ENCODE measurements around the gene RAB40B. TPM values are rescaled to one million over a fixed set of nuclear protein-coding genes. Genes with fewer than 3 reads are reported as not detected.

RAB40B gene
- total and polyA plus RNA-seq, 4 donors, result 4.9 to 12.2 (median 9.1) TPM

- H3K4me1 ChIP-seq (ENCODE audit: control insufficient read depth in 5 of 5, insufficient read depth in 5 of 5, low read length in 5 of 5), result peaks cover 0 to 3% (median 0%) of the 10 kb centered on the region in 5 donors
- H3K9ac ChIP-seq (ENCODE audit: insufficient read depth in 1 of 2, low read length in 2 of 2), result no peak overlapping the region
- H3K27ac ChIP-seq (ENCODE audit: low read depth in 1 of 2, low read length in 1 of 2), result no peak overlapping the region
- no peaks in the 10 kb centered on the region for H3K27me3 ChIP-seq (ENCODE audit: control insufficient read depth in 3 of 3, insufficient read depth in 3 of 3, low read length in 2 of 3)
- peaks cover 0 to 9% (median 3%) of the 10 kb centered on the region in 4 donors for H3K36me3 ChIP-seq (ENCODE audit: control insufficient read depth in 4 of 4, insufficient read depth in 4 of 4, low read length in 4 of 4)
- DNase-seq (no peak), ATAC-seq (ENCODE audit: insufficient read depth, low FRiP score) (no peak)
- no peak for TF ChIP-seq CTCF (IDR thresholded peaks at IDR 0.05; ENCODE audit: control extremely low read depth, extremely low read depth)
- H3K9me3 ChIP-seq (ENCODE audit: control insufficient read depth in 4 of 4, insufficient read depth in 3 of 4, low read length in 3 of 4), result no peaks in the 10 kb centered on the region
- no peak overlapping the region for H3K4me3 ChIP-seq
- 87 to 92% methylated on average over 30 of the region's 30 CpGs for WGBS, 2 donors
These were observed 44.6 kb downstream of the RAB40B start for GRCh38 chr17:82653651-82654528.

- TF ChIP-seq CTCF (IDR thresholded peaks at IDR 0.05; ENCODE audit: control extremely low read depth, extremely low read depth), result no peak
- ATAC-seq (ENCODE audit: insufficient read depth, low FRiP score) (no peak), DNase-seq (no peak)
- no peaks in the 10 kb centered on the region for H3K27me3 ChIP-seq (ENCODE audit: control insufficient read depth in 3 of 3, insufficient read depth in 3 of 3, low read length in 2 of 3)
- H3K9me3 ChIP-seq (ENCODE audit: control insufficient read depth in 4 of 4, insufficient read depth in 3 of 4, low read length in 3 of 4), result no peaks in the 10 kb centered on the region
- 79 to 91% methylated on average over 10 of the region's 10 CpGs for WGBS, 2 donors
- H3K4me1 ChIP-seq (ENCODE audit: control insufficient read depth in 5 of 5, insufficient read depth in 5 of 5, low read length in 5 of 5), result peaks cover 0 to 11% (median 3%) of the 10 kb centered on the region in 5 donors
- no peak overlapping the region for H3K4me3 ChIP-seq
- no peak overlapping the region for H3K9ac ChIP-seq (ENCODE audit: insufficient read depth in 1 of 2, low read length in 2 of 2)
- no peaks in the 10 kb centered on the region for H3K36me3 ChIP-seq (ENCODE audit: control insufficient read depth in 4 of 4, insufficient read depth in 4 of 4, low read length in 4 of 4)
- H3K27ac ChIP-seq (ENCODE audit: low read depth in 1 of 2, low read length in 1 of 2), result no peak overlapping the region
These were observed 47.8 kb downstream of the RAB40B start for GRCh38 chr17:82650723-82651122.

GRCh38 chr17:82649501-82650261, 48.8 kb downstream of the RAB40B start:
- TF ChIP-seq CTCF (IDR thresholded peaks at IDR 0.05; ENCODE audit: control extremely low read depth, extremely low read depth), result no peak
- Histone ChIP-seq H3K4me3 (no peak overlapping the region), H3K9ac (ENCODE audit: insufficient read depth in 1 of 2, low read length in 2 of 2) (no peak overlapping the region), H3K9me3 (ENCODE audit: control insufficient read depth in 4 of 4, insufficient read depth in 3 of 4, low read length in 3 of 4) (no peaks in the 10 kb centered on the region), H3K27me3 (ENCODE audit: control insufficient read depth in 3 of 3, insufficient read depth in 3 of 3, low read length in 2 of 3) (no peaks in the 10 kb centered on the region), H3K27ac (ENCODE audit: low read depth in 1 of 2, low read length in 1 of 2) (no peak overlapping the region), H3K4me1 (ENCODE audit: control insufficient read depth in 5 of 5, insufficient read depth in 5 of 5, low read length in 5 of 5) (peaks cover 0 to 11% (median 3%) of the 10 kb centered on the region in 5 donors), H3K36me3 (ENCODE audit: control insufficient read depth in 4 of 4, insufficient read depth in 4 of 4, low read length in 4 of 4) (peaks cover 0 to under 1% (median 0%) of the 10 kb centered on the region in 4 donors)
- WGBS, 2 donors, result 89 to 93% methylated on average over 22 of the region's 22 CpGs
- DNase-seq (no peak), ATAC-seq (ENCODE audit: insufficient read depth, low FRiP score) (no peak)
